Activated CD4-positive, alpha-beta T cell treated with anti-CD3 and anti-CD28 coated beads, Interleukin-2, amount 50 U/mL, for 24 hours (primary cell): ENCODE data around the gene RPH3AL.
"Not testable (repeated sequence)": the region's sequence is repeated elsewhere in the genome, so short reads cannot be mapped to it uniquely, and the experiment has no call there.

Experiments used
- DNase-seq, 2 donors: peaks; one replicate each; pipeline ENCODE4 v3.0.0-alpha.2; 2020; ENCODE audit warnings: low read depth in 1 of 2, low spot score in 1 of 2

Gene RPH3AL

GRCh38 chr17:245611-246010 lies 107.0 kb downstream of the RPH3AL start:
- DNase-seq: no peak

DNA sequence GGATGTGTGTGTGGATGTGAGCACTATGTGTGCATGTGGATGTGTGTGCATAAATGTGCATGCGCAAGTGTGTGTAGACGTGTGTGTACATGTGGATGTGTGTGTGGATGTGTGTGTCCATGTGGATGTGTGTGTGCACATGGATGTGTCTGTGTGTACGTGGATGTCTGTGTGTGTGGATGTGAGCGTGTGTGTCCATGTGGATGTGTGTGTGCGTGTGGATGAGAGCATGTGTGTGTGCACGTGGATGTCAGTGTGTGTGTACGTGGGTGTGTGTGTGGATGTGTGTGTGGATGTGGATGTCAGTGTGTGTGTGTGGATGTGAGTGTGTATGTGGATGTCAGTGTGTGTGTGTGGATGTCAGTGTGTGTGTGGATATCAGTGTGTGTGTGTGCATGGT lies 107.6 kb downstream of the RPH3AL start:
- no peak for DNase-seq

- DNase-seq: not testable (repeated sequence)
Measured at GRCh38 chr17:243924-244323, 108.7 kb downstream of the RPH3AL start.

DNA sequence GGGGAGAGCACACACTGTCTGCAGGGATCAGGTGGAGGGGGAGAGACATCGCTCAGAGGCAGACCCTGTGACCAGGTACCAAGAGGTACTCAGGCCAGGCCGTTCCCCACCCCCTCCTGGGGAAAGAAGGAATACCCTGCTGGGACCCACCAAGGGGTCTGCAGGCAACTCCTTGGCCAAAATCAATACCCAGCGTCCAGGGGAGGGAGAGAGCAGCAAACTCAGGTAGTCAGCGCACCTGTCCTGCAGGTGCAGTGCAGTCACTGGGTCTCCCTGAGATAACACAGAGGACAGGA lies 113.7 kb downstream of the RPH3AL start:
- no peak for DNase-seq

DNA sequence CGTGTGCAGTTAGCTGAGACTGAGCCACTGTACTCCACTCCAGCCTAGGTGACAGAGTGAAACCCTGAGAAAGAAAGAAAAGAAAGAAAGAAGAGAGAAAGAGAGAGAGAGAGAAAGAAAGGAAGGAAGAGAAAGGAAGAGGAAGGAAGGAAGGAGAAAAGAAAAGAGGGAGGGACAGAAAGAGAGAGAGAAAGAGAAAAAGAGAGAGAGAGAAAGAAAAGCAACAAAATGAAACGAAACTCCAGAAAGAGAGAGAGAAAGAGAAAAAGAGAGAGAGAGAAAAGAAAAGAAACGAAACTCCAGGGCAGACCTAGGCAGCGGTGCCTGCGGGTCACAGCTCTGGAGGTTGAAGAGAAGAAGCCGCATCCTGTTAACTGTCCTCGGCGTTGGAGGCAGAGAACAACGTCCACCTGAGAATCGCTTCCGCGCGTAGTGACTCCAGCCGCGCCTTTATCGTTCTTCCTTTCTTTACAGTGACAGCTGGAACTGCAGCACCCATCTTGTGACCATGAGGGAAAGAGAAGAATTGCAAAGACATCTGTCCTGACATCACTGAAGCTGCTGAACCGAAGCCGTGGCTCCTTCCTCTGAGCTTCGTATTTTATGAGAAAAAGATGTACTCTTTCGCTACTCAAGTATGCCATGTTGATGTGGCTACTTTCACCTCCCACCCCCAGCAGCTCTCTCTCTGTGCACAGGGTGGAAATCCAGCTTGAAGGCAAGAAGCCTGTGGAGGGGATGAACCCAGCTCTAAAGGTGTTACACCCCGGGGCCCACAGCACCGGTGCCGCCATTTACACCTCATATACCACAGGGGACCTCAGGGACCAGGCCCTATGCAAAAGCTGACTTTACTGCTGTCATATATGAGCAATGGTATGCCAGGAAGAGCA lies 114.3 kb downstream of the RPH3AL start:
- no peak for DNase-seq

DNA sequence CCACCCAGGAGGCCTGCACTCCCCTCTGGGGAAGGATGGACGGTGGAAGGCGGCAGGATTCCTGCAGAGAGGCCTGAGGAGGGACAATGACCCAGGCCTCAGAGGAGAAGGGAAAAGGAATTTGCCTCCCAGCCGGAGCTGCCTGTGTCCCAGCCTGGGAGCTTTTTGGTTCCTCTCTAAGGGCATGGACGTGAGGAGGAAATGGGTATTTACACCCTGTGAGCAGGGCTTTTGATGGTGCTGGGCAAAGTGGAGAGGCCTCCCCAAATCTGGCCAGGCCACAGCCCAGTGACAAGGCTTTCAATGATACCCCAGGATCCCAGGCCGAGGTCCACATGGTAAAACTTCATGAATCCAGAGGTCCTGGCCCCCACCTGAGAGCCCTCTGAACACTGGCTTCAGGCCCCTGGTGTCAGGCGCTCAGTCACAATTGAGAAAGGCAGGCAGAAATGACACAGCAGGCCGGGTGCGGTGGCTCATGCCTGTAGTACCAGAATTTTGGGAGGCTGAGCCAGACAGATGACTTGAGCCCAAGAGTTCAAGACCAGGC lies 115.1 kb downstream of the RPH3AL start:
- DNase-seq: no peak

DNA sequence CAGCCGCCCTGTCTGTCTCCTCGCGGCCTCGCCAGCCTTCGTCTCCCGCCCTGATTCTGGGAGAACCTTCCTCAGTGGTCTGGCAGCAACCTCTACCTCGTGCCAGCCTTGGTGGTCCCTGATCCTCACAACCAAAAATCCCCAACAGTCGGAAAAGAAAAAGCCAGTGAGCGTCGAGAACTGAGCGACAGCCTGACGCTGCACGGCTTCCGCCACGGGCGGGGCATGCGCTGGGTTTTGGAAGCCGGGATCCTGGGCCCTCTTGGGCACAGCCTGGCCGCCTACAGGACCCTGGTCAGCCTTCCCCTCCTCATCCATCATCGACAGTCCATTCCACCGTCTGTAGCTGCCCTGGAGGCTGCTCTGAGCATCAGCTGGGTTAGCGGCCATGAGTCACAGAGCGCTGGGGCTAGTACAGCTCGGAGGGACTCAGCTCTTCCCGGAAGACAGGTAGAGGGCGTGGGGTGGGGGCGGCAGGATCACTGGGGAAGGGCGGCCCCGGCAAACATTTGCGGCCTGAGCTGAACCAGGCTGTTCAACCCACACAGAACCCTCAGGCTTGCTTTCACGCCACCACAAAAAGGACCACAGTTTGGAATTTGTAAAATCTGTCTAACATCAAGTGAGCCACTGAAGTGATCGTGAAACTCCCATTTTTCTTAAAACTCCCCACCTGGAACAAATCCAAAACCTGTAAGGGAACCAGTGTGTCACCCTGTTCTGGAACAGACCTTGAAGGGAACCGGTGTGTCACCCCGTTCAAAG lies 115.8 kb downstream of the RPH3AL start:
- no peak for DNase-seq

DNA sequence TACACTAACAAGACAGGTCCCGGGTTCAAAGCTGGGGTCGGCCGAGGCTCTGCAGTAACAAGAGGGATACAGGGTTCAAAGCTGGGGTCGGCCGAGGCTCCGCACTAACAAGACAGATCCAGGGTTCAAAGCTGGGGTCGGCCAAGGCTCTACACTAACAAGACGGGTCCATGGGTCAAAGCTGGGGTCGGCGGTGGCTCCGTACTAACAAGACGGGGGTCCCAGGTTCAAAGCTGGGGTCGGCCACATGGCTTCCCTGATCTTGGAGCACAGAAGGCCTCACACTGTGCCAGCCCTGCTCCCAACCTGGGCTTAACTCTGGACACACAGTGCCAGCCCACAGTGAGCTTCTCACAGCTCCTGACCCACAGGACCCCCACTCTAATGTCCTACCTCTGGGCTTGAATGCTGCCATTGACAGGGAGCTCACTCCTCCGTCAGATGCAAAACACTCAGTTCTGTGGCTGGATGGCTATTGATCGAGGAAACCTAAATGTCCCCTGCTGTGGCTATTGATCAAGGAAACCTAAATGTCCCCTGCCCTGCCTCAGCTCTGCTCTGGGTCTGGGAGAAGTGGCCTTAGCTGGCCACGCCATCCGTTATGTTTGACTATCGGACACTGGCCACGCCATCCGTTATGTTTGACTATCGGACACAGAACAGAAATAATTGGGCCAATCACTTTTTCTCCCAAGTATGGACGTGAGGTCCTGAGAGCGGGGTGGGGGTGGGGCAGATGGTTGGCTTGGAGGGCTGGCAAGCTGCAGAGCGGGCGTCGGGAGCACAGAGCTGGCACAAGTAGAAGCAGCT lies 116.6 kb downstream of the RPH3AL start:
- no peak for DNase-seq

- not testable (repeated sequence) for DNase-seq
Measured at GRCh38 chr17:234994-235830, 117.4 kb downstream of the RPH3AL start.

DNA sequence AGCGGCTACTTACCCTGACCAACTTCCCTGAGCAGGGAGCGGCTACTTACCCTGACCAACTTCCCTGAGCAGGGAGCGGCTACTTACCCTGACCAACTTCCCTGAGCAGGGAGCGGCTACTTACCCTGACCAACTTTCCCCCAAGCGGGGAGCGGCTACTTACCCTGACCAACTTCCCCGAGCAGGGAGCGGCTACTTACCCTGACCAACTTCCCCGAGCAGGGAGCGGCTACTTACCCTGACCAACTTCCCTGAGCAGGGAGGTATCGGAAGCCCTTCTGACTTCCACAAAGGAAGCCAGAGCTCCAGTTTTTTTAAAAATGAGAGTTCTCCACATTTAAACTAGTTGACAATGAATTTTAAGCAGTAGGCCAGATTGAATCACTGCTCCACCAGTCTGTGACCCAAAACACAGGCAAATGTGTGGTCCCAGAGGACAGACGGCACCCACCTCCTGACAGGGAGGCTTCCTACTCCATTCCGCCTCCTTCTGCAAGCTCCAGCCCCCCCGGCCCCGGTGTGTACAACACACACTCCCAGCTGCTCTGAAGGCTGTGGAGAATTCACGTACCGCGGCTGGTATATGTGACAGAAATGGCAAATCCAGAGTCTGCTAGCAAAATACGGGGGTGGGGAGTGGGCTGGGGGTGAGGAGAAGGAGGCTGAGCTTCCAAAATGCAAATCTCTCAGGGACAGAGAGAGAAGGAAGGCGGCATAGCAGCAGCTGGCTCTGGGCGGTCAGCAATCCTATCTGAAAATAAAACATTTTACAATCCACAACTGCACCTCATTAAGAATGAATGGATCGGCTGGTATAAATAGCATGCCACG lies 118.2 kb downstream of the RPH3AL start:
- not testable (repeated sequence) for DNase-seq

DNA sequence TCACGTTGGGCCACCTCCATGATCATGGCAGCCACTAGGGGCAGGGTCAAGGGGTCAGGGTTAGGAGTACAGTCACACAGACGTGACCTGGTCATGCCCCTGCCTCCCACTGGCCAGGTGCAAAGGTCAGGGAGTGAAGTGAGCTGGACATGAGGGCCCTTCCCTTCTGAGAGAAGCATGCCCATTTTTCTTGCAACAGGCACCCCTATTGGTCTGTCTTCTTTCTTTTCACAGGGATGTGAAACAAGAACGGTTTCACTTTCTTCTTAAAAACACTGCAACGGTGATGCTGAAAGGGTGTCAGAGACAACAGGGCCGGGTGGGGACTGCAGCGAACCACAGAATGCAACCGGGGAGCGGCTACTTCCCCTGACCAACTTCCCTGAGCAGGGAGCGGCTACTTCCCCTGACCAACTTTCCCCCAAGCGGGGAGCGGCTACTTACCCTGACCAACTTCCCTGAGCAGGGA lies 119.1 kb downstream of the RPH3AL start:
- DNase-seq: no peak

DNA sequence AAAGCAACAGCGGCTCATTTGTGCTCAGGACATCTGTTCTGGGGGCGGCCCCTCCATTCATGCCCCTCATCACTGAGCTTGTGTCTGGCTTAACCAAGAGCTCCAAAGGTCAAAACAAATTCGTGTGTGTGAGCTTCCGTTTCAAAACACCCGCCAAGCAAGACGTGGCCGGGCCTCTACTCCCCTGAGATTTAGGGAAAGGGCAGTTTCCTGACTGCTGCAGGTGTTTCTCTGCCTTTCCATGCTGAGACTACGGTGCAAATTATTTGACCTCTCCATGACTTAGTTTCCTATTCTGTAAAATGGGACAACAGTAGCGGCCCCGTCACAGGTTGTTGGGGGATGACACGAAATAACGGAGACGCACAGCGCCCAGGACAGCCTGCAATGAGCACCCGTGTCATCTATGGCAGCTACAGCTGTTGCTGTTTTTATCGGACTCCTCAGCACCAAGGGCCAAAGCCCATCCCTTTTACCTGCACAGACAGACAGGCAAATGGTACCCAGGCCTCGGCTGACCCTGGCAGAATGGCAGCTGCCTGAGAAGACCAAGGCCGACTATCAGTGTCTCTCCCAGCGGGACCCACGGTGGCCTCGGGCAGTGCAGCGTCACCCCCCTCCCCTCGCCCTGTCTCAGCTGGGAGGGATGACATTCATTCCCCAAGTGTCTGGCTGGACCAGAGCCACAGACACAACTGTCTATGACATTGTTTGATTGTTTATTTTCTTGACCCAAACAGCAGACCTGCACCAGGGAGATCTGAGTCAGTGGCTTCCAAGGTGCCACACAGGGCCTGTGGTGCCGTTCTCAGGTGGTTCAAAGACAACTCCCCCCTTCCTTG lies 120.4 kb downstream of the RPH3AL start:
- DNase-seq: no peak

GRCh38 chr17:231191-231965 lies 121.2 kb downstream of the RPH3AL start:
- DNase-seq: no peak

GRCh38 chr17:230395-230770 lies 122.2 kb downstream of the RPH3AL start:
- no peak for DNase-seq

DNA sequence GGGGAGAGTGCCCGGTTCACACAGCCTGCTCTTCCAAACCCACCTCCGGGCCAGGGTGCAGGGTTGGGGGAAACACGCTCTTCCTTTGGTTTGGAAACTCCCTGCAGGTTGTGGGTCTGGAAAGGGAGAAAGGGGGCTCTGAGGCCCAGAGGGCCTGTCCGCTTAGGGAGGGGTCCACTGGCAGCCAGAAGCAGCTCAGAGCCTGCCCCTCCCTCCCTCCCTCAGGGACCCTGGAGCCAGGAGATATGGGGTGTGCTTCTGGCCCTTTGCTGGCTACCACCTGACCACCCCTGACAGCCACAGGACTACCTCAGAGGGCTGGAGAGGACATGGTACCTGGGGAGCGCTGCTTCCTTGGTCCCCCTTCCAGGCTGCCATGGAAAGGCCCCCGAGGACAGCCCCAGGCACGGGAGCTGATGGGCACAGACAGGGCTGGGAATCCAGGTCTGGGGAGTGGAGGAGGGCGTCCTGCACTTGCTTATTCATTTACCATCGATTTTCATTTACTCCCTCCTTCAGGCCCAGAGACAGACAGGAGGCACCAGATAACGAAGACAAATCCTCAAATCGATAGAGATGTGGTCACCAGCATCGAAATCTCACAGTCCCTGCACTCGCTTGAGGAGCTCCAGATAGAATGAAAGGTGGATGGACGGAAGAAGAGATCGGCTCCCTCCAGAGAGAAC lies 122.8 kb downstream of the RPH3AL start:
- DNase-seq: no peak

DNA sequence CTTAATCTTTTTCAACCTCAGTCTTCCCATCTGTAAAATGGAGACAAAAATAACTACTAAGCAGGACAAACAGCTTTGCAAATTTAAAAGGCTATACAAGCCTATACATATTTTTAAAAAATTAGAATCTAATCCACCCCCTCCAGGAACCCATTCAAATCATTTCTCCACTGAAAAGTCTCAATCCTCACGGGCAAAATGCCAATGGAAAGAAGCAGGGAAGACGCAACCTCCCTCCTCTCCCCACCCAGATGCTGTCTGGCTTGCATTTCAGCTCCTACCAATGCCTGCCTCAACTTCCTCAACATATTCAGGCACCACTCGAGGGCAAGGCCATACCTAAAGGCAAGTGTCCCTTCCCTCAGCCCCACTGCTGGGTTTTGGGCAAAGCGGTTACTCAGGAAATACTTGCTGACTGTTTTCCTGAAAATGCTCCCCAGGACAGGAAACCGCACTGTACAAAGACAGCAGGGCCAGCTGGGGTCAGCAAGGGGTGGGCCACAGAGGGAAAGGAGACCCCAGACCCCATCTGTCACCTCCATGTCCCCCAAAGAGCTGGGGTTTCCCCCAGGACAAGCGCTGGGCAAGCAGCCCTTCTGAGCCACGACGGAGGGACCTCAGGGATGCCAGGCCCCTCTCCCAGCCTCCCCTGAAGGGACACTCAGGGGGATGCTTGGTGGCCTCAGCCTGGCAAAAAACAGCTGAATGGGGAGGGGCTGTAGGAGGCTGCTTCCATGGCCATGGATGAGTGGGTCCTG lies 123.5 kb downstream of the RPH3AL start:
- no peak for DNase-seq
